Effector memory CD8-positive, alpha-beta T cell (primary cell): ENCODE results near the gene SHANK3.

Experiments used
- ATAC-seq: fragments of 150-1000 bp; cut with Tn5 transposase; replicated peaks from 2 replicates; pipeline ENCODE4 v1.10.0; 2021; ENCODE audit warnings: mild to moderate bottlenecking, moderate library complexity
- DNase-seq, 3 experiments: peaks; one replicate each; pipeline ENCODE4 v3.0.0; 2021
- H3K27ac Mint-ChIP-seq, 2 donors: one replicate each; pipeline ENCODE4 v1.8.0; 2022; ENCODE audit warnings: mild to moderate bottlenecking in 2 of 2, mixed read lengths in 2 of 2, moderate library complexity in 2 of 2
- H3K27me3 Mint-ChIP-seq, 2 donors: one replicate each; pipeline ENCODE4 v1.8.0; 2022; ENCODE audit warnings: mixed read lengths in 2 of 2
- H3K36me3 Mint-ChIP-seq: one replicate; pipeline ENCODE4 v1.8.0; 2022; ENCODE audit warnings: mild to moderate bottlenecking, moderate library complexity, mixed read lengths; ENCODE audit not compliant: insufficient read depth
- H3K4me1 Mint-ChIP-seq, 2 donors: one replicate each; pipeline ENCODE4 v1.8.0; 2022; ENCODE audit warnings: low read depth in 2 of 2, mixed read lengths in 2 of 2
- H3K4me3 Mint-ChIP-seq, 2 donors: one replicate each; pipeline ENCODE4 v1.8.0; 2022; ENCODE audit warnings: mild to moderate bottlenecking in 2 of 2, mixed read lengths in 2 of 2, moderate library complexity in 2 of 2
- H3K9me3 Mint-ChIP-seq, 2 donors: one replicate each; pipeline ENCODE4 v1.8.0; 2022; ENCODE audit warnings: mixed read lengths in 2 of 2

SHANK3 gene

DNA sequence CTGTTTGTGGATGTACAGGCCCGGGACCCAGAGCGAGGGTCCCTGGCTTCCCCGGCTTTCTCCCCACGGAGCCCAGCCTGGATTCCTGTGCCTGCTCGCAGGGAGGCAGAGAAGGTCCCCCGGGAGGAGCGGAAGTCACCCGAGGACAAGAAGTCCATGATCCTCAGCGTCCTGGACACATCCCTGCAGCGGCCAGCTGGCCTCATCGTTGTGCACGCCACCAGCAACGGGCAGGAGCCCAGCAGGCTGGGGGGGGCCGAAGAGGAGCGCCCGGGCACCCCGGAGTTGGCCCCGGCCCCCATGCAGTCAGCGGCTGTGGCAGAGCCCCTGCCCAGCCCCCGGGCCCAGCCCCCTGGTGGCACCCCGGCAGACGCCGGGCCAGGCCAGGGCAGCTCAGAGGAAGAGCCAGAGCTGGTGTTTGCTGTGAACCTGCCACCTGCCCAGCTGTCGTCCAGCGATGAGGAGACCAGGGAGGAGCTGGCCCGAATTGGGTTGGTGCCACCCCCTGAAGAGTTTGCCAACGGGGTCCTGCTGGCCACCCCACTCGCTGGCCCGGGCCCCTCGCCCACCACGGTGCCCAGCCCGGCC lies 48.7 kb downstream of the SHANK3 start:
- Mint-ChIP-seq H3K4me1 (no peaks in the 10 kb centered on the region), H3K9me3 (no peaks in the 10 kb centered on the region), H3K27ac (no peak overlapping the region), H3K27me3 (peaks cover 21 to 33% of the 10 kb centered on the region in 2 donors), H3K4me3 (no peak overlapping the region), H3K36me3 (no peaks in the 10 kb centered on the region)
- no peak for DNase-seq
- no peak for ATAC-seq

DNA sequence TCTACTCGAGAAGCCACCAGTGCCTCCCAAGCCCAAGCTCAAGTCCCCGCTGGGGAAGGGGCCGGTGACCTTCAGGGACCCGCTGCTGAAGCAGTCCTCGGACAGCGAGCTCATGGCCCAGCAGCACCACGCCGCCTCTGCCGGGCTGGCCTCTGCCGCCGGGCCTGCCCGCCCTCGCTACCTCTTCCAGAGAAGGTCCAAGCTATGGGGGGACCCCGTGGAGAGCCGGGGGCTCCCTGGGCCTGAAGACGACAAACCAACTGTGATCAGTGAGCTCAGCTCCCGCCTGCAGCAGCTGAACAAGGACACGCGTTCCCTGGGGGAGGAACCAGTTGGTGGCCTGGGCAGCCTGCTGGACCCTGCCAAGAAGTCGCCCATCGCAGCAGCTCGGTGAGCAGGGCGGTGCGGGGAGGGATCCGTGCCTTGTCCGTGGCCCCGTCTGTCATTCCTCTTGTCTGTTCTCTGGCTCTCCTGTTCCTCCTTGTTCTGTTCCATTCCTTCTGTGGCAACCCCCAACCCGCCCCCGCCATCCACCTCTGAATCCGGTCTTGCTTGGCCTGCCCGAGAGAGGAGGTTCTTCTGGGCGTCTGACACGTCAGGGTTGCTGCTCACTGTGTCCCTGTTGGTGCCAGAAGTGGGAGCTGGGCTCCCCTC lies 49.6 kb downstream of the SHANK3 start:
- no peaks in the 10 kb centered on the region for H3K4me1 Mint-ChIP-seq
- no peaks in the 10 kb centered on the region for H3K36me3 Mint-ChIP-seq
- DNase-seq (no peak), ATAC-seq (no peak)
- H3K27me3 Mint-ChIP-seq: peaks cover 14 to 30% of the 10 kb centered on the region in 2 donors
- H3K9me3 Mint-ChIP-seq: no peaks in the 10 kb centered on the region
- no peak overlapping the region for H3K4me3 Mint-ChIP-seq
- peak overlapping the region in 1 of 2 donors; percentile 78 for H3K27ac Mint-ChIP-seq
